Subcutaneous adipose tissue (tissue), 4 donors: ENCODE results near the gene IPPK. TPM values are rescaled to one million over a fixed set of nuclear protein-coding genes. Genes with fewer than 3 reads are reported as not detected.

Experiments used
- CTCF ChIP-seq: fragments of 450-650 bp; IDR thresholded peaks from one replicate; pipeline ENCODE4 v1.5.1; 2016; ENCODE audit warnings: low read depth, mild to moderate bottlenecking, control low read depth, antibody characterized with exemption, moderate library complexity
- total RNA-seq, 4 donors: library from RNA; depleted of rRNA; stranded (reverse); fragments of >200 nt; gene quantifications; one replicate each; pipeline ENCODE4 v1.1.0, GENCODE V29; 2016

Gene IPPK
- total RNA-seq, 4 donors from 2014 or later, result 5.4 to 8.3 (median 7.3) TPM

GRCh38 chr9:92709954-92710353, 40.0 kb upstream of the IPPK start:
- TF ChIP-seq CTCF, result no peak

GRCh38 chr9:92709240-92709639, 39.3 kb upstream of the IPPK start:
- no peak for TF ChIP-seq CTCF

GRCh38 chr9:92707530-92707929, 37.6 kb upstream of the IPPK start:
- TF ChIP-seq CTCF, result no peak

GRCh38 chr9:92706218-92706940, 36.4 kb upstream of the IPPK start:
- TF ChIP-seq CTCF, result no peak

- no peak for TF ChIP-seq CTCF
These were observed 34.6 kb upstream of the IPPK start for GRCh38 chr9:92704528-92704927.

- no peak for TF ChIP-seq CTCF
These were observed 26.7 kb upstream of the IPPK start for GRCh38 chr9:92696619-92697018.

GRCh38 chr9:92686954-92687353, 17.0 kb upstream of the IPPK start:
- TF ChIP-seq CTCF, result no peak
